Calu3 (cell line): ENCODE results near the gene ACAD9. TPM values are rescaled to one million over a fixed set of nuclear protein-coding genes. Genes with fewer than 3 reads are reported as not detected.

Experiments used
- BruUV-seq: library from RNA; stranded (reverse); fragments of 400-500 nt; replicated peaks from 2 replicates; lab custom pipeline; 2021; lab: Mats Ljungman, UMichigan
- CTCF ChIA-PET: fragments of 300-600 bp; sonication (Branson Sonifier 250); formaldehyde crosslinking; loops from one replicate; lab custom pipeline; 2022; ENCODE audit warnings: antibody characterized with exemption; lab: Charles Lee
- DNase-seq: peaks from one replicate; pipeline ENCODE4 v3.0.0; 2022
- H3K27ac Mint-ChIP-seq: one replicate; pipeline ENCODE4 v1.8.0; 2022; ENCODE audit warnings: mixed read lengths; ENCODE audit not compliant: unreplicated experiment
- H3K27me3 Mint-ChIP-seq: one replicate; pipeline ENCODE4 v1.8.0; 2022; ENCODE audit warnings: mixed read lengths; ENCODE audit not compliant: unreplicated experiment
- H3K36me3 Mint-ChIP-seq: one replicate; pipeline ENCODE4 v1.8.0; 2022; ENCODE audit warnings: mild to moderate bottlenecking, moderate library complexity, mixed read lengths; ENCODE audit not compliant: insufficient read depth, unreplicated experiment
- H3K4me1 Mint-ChIP-seq: one replicate; pipeline ENCODE4 v1.8.0; 2022; ENCODE audit warnings: mild to moderate bottlenecking, low read depth, mixed read lengths; ENCODE audit not compliant: unreplicated experiment
- H3K4me3 Mint-ChIP-seq: one replicate; pipeline ENCODE4 v1.8.0; 2022; ENCODE audit warnings: mild to moderate bottlenecking, low read depth, moderate library complexity, mixed read lengths; ENCODE audit not compliant: unreplicated experiment
- H3K9me3 Mint-ChIP-seq: one replicate; pipeline ENCODE4 v1.8.0; 2022; ENCODE audit warnings: low read depth, mixed read lengths; ENCODE audit not compliant: unreplicated experiment
- intact Hi-C: fragments of 100-400 bp; cut with micrococcal nuclease; formaldehyde crosslinking; loops from one replicate; pipeline ENCODE4 v1.10.0; 2022; ENCODE audit not compliant: unreplicated experiment
- total RNA-seq: library from RNA; stranded (reverse); gene quantifications from 2 replicates; pipeline ENCODE4 v1.2.3, GENCODE V29; 2022
- TF ChIP-seq, protein P1 (sequence below): fragments of 200-600 bp; IDR thresholded peaks from one replicate; pipeline ENCODE4 v1.8.0; 2022; ENCODE audit warnings: antibody characterized with exemption; ENCODE audit not compliant: unreplicated experiment

The ACAD9 gene
- total RNA-seq, 1 experiment from 2014 or later: 124 TPM

DNA sequence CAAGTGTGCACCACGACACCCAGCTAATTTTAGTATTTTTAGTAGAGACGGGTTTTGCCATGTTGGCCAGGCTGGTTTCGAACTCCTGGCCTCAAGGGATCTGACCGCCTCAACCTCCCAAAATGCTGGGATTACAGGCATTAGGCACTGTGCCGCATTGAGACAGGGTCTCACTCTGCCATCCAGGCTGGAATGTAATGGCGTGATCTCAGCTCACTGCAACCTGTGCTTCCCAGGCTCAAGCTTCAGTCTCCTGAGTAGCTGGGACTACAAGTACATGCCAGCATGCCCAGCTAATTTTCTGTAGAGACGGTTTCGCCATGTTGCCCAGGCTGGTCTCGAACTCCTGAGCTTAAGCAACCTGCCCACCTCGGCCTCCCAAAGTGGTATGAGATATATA is 51.6 kb downstream of the ACAD9 start:
- Mint-ChIP-seq H3K27me3 (peaks cover 42% of the 10 kb centered on the region), H3K27ac (no peak overlapping the region), H3K4me3 (no peak overlapping the region), H3K9me3 (peaks cover 5% of the 10 kb centered on the region), H3K36me3 (peaks cover 14% of the 10 kb centered on the region), H3K4me1 (no peaks in the 10 kb centered on the region)
- BruUV-seq: no TSS peak
- CTCF ChIA-PET: no interaction called here
- TF ChIP-seq, protein P1, sequence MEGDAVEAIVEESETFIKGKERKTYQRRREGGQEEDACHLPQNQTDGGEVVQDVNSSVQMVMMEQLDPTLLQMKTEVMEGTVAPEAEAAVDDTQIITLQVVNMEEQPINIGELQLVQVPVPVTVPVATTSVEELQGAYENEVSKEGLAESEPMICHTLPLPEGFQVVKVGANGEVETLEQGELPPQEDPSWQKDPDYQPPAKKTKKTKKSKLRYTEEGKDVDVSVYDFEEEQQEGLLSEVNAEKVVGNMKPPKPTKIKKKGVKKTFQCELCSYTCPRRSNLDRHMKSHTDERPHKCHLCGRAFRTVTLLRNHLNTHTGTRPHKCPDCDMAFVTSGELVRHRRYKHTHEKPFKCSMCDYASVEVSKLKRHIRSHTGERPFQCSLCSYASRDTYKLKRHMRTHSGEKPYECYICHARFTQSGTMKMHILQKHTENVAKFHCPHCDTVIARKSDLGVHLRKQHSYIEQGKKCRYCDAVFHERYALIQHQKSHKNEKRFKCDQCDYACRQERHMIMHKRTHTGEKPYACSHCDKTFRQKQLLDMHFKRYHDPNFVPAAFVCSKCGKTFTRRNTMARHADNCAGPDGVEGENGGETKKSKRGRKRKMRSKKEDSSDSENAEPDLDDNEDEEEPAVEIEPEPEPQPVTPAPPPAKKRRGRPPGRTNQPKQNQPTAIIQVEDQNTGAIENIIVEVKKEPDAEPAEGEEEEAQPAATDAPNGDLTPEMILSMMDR: no peak
- intact Hi-C loops: no loop called here
- no peak for DNase-seq

DNA sequence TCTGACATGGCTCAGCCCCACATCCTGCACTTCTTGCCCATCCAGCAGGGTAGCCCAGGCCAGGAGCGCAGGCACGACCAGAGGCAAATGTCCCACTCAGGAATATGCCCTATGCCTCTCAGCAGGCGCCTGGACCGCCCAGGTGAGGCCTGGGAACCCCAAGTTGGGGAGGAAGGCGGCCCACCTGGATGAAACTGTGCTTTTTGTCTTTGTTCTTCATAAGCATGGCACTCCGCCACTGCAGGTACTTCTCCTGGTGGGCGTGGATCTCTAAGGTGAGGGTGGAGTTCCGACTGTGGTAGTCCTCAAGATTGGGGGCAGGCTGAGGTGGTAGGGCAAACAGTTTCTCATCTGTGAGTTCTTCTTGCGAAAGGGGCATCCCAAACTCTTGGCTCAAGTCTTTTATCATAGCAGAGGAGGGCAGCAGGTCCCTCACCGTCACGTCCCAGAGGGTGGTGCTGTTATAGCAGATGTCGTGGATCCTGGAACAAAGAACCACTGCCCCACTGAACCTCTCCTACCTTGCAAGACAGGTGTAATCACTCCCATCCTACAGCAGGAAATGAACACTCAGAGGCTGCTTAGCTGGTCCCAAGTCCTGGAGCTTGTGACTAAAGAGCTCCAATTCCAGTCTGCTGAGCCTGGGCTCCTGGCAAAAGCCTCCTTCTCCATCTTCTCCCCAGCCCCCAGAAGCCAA is 53.2 kb downstream of the ACAD9 start:
- DNase-seq: no peak
- no peaks in the 10 kb centered on the region for H3K9me3 Mint-ChIP-seq
- no TSS peak for BruUV-seq
- TF ChIP-seq, protein P1: no peak
- H3K4me1 Mint-ChIP-seq: no peaks in the 10 kb centered on the region
- H3K36me3 Mint-ChIP-seq: no peaks in the 10 kb centered on the region
- intact Hi-C loops: no loop called here
- H3K27ac Mint-ChIP-seq: no peak overlapping the region
- CTCF ChIA-PET: no interaction called here
- peaks cover 36% of the 10 kb centered on the region for H3K27me3 Mint-ChIP-seq
- H3K4me3 Mint-ChIP-seq: no peak overlapping the region

DNA sequence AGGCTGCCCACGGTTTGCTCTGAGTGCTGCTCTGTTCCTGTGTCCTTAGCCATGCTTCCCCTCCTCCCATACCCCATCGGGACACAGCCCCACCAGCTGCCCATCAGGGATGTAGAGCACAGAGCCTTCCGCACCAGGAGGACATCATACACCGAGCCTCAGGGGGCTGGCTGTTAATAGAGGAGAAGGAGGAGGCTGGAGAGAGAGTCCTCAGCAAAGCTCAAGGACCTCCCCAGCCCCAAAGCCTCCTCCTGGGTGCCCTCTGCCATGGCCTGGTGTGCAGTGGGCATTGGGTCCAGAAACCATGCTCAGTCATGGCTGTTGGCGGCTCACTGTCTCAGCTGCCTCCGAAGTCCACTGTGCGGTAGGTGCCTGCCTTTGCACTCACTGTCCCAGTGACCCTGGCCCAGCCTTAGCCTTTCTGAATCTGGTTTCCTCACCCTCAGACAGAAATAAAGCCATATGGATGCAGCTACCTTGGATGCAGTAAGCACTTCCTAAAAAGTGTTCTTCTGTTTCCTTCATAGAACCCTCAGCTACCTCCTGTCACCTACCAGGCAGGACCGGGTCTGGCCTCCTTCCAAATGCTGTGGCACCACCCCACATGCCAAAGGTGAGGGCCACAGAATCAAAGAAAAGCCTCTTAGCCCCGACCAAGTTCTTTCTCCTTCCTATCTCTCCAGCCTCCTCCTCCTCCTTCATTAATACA is 53.9 kb downstream of the ACAD9 start:
- no peak for DNase-seq
- no peaks in the 10 kb centered on the region for H3K9me3 Mint-ChIP-seq
- H3K27ac Mint-ChIP-seq: no peak overlapping the region
- CTCF ChIA-PET: interaction anchor here (0.6 kb wide), 1 partner anchor 51 kb away, joined by 4 read pairs; no protein-coding TSS in a partner anchor
- no peaks in the 10 kb centered on the region for H3K36me3 Mint-ChIP-seq
- no peak overlapping the region for H3K4me3 Mint-ChIP-seq
- intact Hi-C loops: no loop called here
- H3K27me3 Mint-ChIP-seq: peaks cover 36% of the 10 kb centered on the region
- no peaks in the 10 kb centered on the region for H3K4me1 Mint-ChIP-seq
- TF ChIP-seq, protein P1: no peak
- no TSS peak for BruUV-seq

DNA sequence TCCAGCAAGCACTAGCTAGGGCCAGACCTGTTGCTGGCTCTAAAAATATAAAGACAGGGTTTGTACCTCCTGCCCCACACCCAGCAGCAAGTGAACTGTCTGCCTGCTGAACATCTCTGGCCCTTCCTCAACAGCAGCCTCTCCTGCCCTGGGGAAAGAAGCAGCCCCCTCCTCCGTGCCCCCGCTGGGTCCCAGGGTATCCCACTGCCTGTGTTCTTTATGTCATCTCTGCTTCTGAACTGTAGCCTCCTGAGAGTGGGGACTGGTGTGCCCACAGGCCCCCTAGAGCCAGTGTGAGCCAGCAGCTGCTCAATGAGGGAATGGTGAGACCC is 54.5 kb downstream of the ACAD9 start:
- TF ChIP-seq, protein P1: no peak
- CTCF ChIA-PET: interaction anchor here (0.6 kb wide), 1 partner anchor 52 kb away, joined by 4 read pairs; no protein-coding TSS in a partner anchor
- intact Hi-C loops: no loop called here
- DNase-seq: no peak
- Mint-ChIP-seq H3K4me3 (no peak overlapping the region), H3K9me3 (no peaks in the 10 kb centered on the region), H3K27me3 (peaks cover 36% of the 10 kb centered on the region), H3K36me3 (no peaks in the 10 kb centered on the region), H3K4me1 (no peaks in the 10 kb centered on the region), H3K27ac (no peak overlapping the region)
- BruUV-seq: no TSS peak
